Thyroid gland (tissue), 4 donors: ENCODE results near the gene STK24. TPM values are rescaled to one million over a fixed set of nuclear protein-coding genes. Genes with fewer than 3 reads are reported as not detected.

Experiments used
- DNase-seq, 2 donors: peaks; one replicate each; pipeline ENCODE4 v3.0.0-alpha.2; 2019
- H3K27ac ChIP-seq, 3 donors: fragments of 200-600 bp; sonication (generic); 1 replicate in 2 of 3; 2 replicates in 1 of 3; pipeline ENCODE4 v1.5.1; 2016 to 2019; ENCODE audit warnings: mild to moderate bottlenecking in 1 of 3, moderate library complexity in 1 of 3
- H3K27me3 ChIP-seq: fragments of 200-600 bp; sonication (generic); one replicate; pipeline ENCODE4 v1.5.1; 2019
- H3K36me3 ChIP-seq, 2 donors: fragments of 200-600 bp; sonication (generic); one replicate each; pipeline ENCODE4 v1.5.1; 2016 to 2019
- H3K4me1 ChIP-seq, 2 donors: fragments of 200-600 bp; sonication (generic); one replicate each; pipeline ENCODE4 v1.5.1; 2017 to 2019
- H3K4me3 ChIP-seq, 3 donors: fragments of 200-600 bp; sonication (generic); replicated peaks in 1 of 3; 1 replicate in 2 of 3; 2 replicates in 1 of 3; pipeline ENCODE4 v1.5.1; 2016; ENCODE audit warnings: mild to moderate bottlenecking in 1 of 3
- H3K9me3 ChIP-seq: fragments of 200-600 bp; sonication (generic); one replicate; pipeline ENCODE4 v1.5.1; 2017
- CTCF ChIP-seq, 6 experiments: fragments of 200-600 bp in 3 of 6; fragments of 450-650 bp in 3 of 6; sonication (generic) in 3 of 6; IDR thresholded peaks; one replicate each; pipeline ENCODE4 v1.5.1; 2016 to 2019; ENCODE audit warnings: antibody characterized with exemption in 6 of 6, mild to moderate bottlenecking in 2 of 6, inconsistent platforms in 1 of 6, moderate library complexity in 1 of 6
- POLR2A ChIP-seq, 2 donors: fragments of 450-650 bp; IDR thresholded peaks; one replicate each; pipeline ENCODE4 v1.6.1; 2017; ENCODE audit warnings: antibody characterized with exemption in 2 of 2, mild to moderate bottlenecking in 2 of 2, moderate library complexity in 1 of 2
- WGBS, 2 donors: methylation state at CpG; one replicate each; pipeline ENCODE4 v1.1.5; 2017; 5-methylcytosine and 5-hydroxymethylcytosine counted together
- intact Hi-C: fragments of 100-400 bp; cut with DNase I; formaldehyde crosslinking; loops from one replicate; pipeline ENCODE4 v1.15.1; 2023
- total RNA-seq, 4 donors: library from RNA; depleted of rRNA; stranded (reverse); fragments of >200 nt; gene quantifications; one replicate each; pipeline ENCODE4 v1.2.3, GENCODE V29; 2016

STK24 gene
- total RNA-seq, 4 donors from 2014 or later = 74.5 to 102 (median 90.7) TPM

GRCh38 chr13:98530217-98530616 lies 46.7 kb downstream of the STK24 start:
- Histone ChIP-seq H3K27ac (no peak overlapping the region), H3K4me1 (peaks cover 55 to 75% of the 10 kb centered on the region in 2 donors), H3K27me3 (no peaks in the 10 kb centered on the region), H3K4me3 (no peak overlapping the region), H3K36me3 (no peaks in the 10 kb centered on the region), H3K9me3 (no peaks in the 10 kb centered on the region)
- WGBS, 2 donors = 90 to 93% methylated on average over 7 of the region's 7 CpGs
- no peak for TF ChIP-seq CTCF (IDR thresholded peaks at IDR 0.05)
- TF ChIP-seq POLR2A (IDR thresholded peaks at IDR 0.05) = no peak
- intact Hi-C loops = no loop called here
- no peak for DNase-seq

- peak overlapping the region in 1 of 3 donors; percentile 8 for H3K27ac ChIP-seq
- H3K36me3 ChIP-seq = no peaks in the 10 kb centered on the region
- no peak overlapping the region for H3K4me3 ChIP-seq
- no peak for DNase-seq
- no peaks in the 10 kb centered on the region for H3K9me3 ChIP-seq
- H3K27me3 ChIP-seq = no peaks in the 10 kb centered on the region
- TF ChIP-seq POLR2A (IDR thresholded peaks at IDR 0.05) = no peak
- intact Hi-C loops = no loop called here
- WGBS, 2 donors = 76 to 82% methylated on average over 8 of the region's 8 CpGs
- H3K4me1 ChIP-seq = peaks cover 56 to 76% of the 10 kb centered on the region in 2 donors
Observed at GRCh38 chr13:98529171-98529570, 47.7 kb downstream of the STK24 start.

GRCh38 chr13:98528663-98529064 lies 48.2 kb downstream of the STK24 start:
- TF ChIP-seq CTCF (IDR thresholded peaks at IDR 0.05) (no peak), POLR2A (IDR thresholded peaks at IDR 0.05) (no peak)
- intact Hi-C loops = no loop called here
- WGBS, 2 donors = 59 to 67% methylated on average over 8 of the region's 8 CpGs
- Histone ChIP-seq H3K4me1 (peaks cover 56 to 76% of the 10 kb centered on the region in 2 donors), H3K9me3 (no peaks in the 10 kb centered on the region), H3K27me3 (no peaks in the 10 kb centered on the region), H3K4me3 (no peak overlapping the region), H3K27ac (peak overlapping the region in 1 of 3 donors; percentile 8), H3K36me3 (no peaks in the 10 kb centered on the region)
- DNase-seq = peak in 1 of 2 donors; percentile 35

GRCh38 chr13:98527526-98527925 lies 49.4 kb downstream of the STK24 start:
- peaks cover 62 to 78% of the 10 kb centered on the region in 2 donors for H3K4me1 ChIP-seq
- no peaks in the 10 kb centered on the region for H3K36me3 ChIP-seq
- DNase-seq = no peak
- no peak overlapping the region for H3K4me3 ChIP-seq
- WGBS, 2 donors = 92 to 96% methylated on average over 9 to 11 of the region's 13 CpGs
- TF ChIP-seq POLR2A (IDR thresholded peaks at IDR 0.05) (no peak), CTCF (IDR thresholded peaks at IDR 0.05) (no peak)
- peak overlapping the region in 2 of 3 donors; percentile 75 to 91 for H3K27ac ChIP-seq
- no peaks in the 10 kb centered on the region for H3K27me3 ChIP-seq
- intact Hi-C loops = no loop called here
- H3K9me3 ChIP-seq = no peaks in the 10 kb centered on the region

- intact Hi-C loops = no loop called here
- peaks cover 76 to 84% of the 10 kb centered on the region in 2 donors for H3K4me1 ChIP-seq
- no peaks in the 10 kb centered on the region for H3K9me3 ChIP-seq
- TF ChIP-seq CTCF (IDR thresholded peaks at IDR 0.05) = peak in 1 of 6 experiments; percentile 20
- TF ChIP-seq POLR2A (IDR thresholded peaks at IDR 0.05) = no peak
- H3K4me3 ChIP-seq = no peak overlapping the region
- H3K27me3 ChIP-seq = no peaks in the 10 kb centered on the region
- no peaks in the 10 kb centered on the region for H3K36me3 ChIP-seq
- peak overlapping the region; percentile 75 to 92 (median 91) for H3K27ac ChIP-seq
- DNase-seq = peak in 1 of 2 donors; percentile 45
- 36 to 38% methylated on average over 2 of the region's 2 CpGs for WGBS, 2 donors
Observed at GRCh38 chr13:98526182-98526512, 50.8 kb downstream of the STK24 start.
